Hepatocyte (in vitro differentiated cells): Measurements from ENCODE around the gene FAM171A2.
"Not testable (repeated sequence)": the region's sequence is repeated elsewhere in the genome, so short reads cannot be mapped to it uniquely, and the experiment has no call there.

Source experiments
- CTCF ChIP-seq: fragments of 200-600 bp; sonication (generic); IDR thresholded peaks from 2 replicates; pipeline ENCODE4 v1.5.1; 2016; ENCODE audit warnings: antibody characterized with exemption, mild to moderate bottlenecking; ENCODE audit not compliant: poor library complexity
- EZH2 ChIP-seq: fragments of 200-600 bp; sonication (generic); IDR thresholded peaks from 2 replicates; pipeline ENCODE4 v1.6.1; 2016; ENCODE audit warnings: antibody characterized with exemption, mild to moderate bottlenecking, borderline replicate concordance
- EZH2phosphoT487 ChIP-seq: fragments of 200-600 bp; sonication (generic); IDR thresholded peaks from one replicate; pipeline ENCODE4 v1.6.1; 2018; ENCODE audit warnings: antibody characterized with exemption, mild to moderate bottlenecking, low read depth, moderate library complexity; ENCODE audit not compliant: unreplicated experiment, severe bottlenecking

GRCh38 chr17:44347206-44348055, 16.2 kb downstream of the FAM171A2 start:
- not testable (repeated sequence) for TF ChIP-seq CTCF, EZH2, EZH2phosphoT487
